HepG2 (cell line): Measurements from ENCODE around the gene AADACL4.

ENCODE experiments used
- BHLHE40 ChIP-seq: IDR thresholded peaks from 2 replicates; pipeline ENCODE4 v1.6.1; 2011; ENCODE audit warnings: low read length, improper control_type of control experiment
- FIP1L1 ChIP-seq: fragments of 200-400 bp; formaldehyde crosslinking; IDR thresholded peaks from 2 replicates; pipeline ENCODE4 v1.6.1; 2018; ENCODE audit warnings: low read depth, mild to moderate bottlenecking, low read length, moderate library complexity, borderline replicate concordance; ENCODE audit not compliant: insufficient read depth
- MAZ ChIP-seq, 2 experiments: sonication (generic) in 1 of 2; formaldehyde crosslinking in 1 of 2; IDR thresholded peaks; 2 replicates each; pipeline versions ENCODE4 v1.5.0 to v1.6.1; 2012 to 2020; ENCODE audit warnings: low read depth in 2 of 2, mild to moderate bottlenecking in 2 of 2, borderline replicate concordance in 1 of 2, improper control_type of control experiment in 1 of 2, low read length in 1 of 2, missing genetic modification reagents in 1 of 2, moderate library complexity in 1 of 2
- NFE2L1 ChIP-seq: sonication (generic); formaldehyde crosslinking; IDR thresholded peaks from 2 replicates; pipeline ENCODE4 v1.4.0; 2020; ENCODE audit warnings: missing genetic modification reagents, mild to moderate bottlenecking, borderline replicate concordance
- PHF8 ChIP-seq: sonication (generic); formaldehyde crosslinking; IDR thresholded peaks from 2 replicates; pipeline ENCODE4 v1.5.0; 2020; ENCODE audit warnings: missing genetic modification reagents
- POLR2A ChIP-seq, 2 experiments: IDR thresholded peaks; 2 replicates each; pipeline ENCODE4 v1.6.1; 2011; ENCODE audit warnings: low read depth in 2 of 2, low read length in 2 of 2, mild to moderate bottlenecking in 1 of 2, moderate library complexity in 1 of 2; ENCODE audit not compliant: insufficient read depth in 1 of 2
- ZNF17 ChIP-seq: sonication (generic); formaldehyde crosslinking; IDR thresholded peaks from 2 replicates; pipeline ENCODE4 v1.5.0; 2020; ENCODE audit warnings: mild to moderate bottlenecking, missing genetic modification reagents
- ZNF549 ChIP-seq: sonication (generic); formaldehyde crosslinking; IDR thresholded peaks from 2 replicates; pipeline ENCODE4 v1.5.0; 2020; ENCODE audit warnings: missing genetic modification reagents
- TF ChIP-seq, protein P1 (sequence below): IDR thresholded peaks from 2 replicates; pipeline ENCODE4 v1.6.1; 2016; ENCODE audit warnings: missing compliant biosample characterization, missing genetic modification reagents, borderline replicate concordance
- TF ChIP-seq, protein P2 (sequence below): fragments of 450-650 bp; IDR thresholded peaks from 2 replicates; pipeline ENCODE4 v1.6.1; 2017; ENCODE audit warnings: mild to moderate bottlenecking
- TF ChIP-seq, protein P3 (sequence below): sonication (generic); formaldehyde crosslinking; IDR thresholded peaks from 2 replicates; pipeline ENCODE4 v1.4.0; 2020; ENCODE audit warnings: low read depth, mild to moderate bottlenecking, missing genetic modification reagents

DNA sequence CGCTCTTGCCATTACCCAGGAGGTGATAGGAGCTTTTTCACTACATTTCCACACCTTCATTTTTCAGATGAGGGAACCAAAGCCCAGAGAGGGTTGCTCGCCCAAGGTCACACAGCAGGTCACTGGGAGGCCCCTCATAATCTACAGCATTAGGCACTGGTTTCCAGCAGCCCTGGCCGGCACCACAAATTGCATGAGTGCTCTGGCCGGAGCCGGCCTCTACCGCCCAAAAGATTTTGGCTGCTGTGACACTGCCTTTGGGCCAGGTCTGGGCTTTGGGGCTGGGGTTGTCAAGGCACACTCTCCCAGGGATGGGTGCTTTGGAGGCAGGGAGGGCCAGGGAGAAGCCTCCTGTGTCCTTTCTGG, 41.2 kb upstream of the AADACL4 start:
- TF ChIP-seq, protein P1, sequence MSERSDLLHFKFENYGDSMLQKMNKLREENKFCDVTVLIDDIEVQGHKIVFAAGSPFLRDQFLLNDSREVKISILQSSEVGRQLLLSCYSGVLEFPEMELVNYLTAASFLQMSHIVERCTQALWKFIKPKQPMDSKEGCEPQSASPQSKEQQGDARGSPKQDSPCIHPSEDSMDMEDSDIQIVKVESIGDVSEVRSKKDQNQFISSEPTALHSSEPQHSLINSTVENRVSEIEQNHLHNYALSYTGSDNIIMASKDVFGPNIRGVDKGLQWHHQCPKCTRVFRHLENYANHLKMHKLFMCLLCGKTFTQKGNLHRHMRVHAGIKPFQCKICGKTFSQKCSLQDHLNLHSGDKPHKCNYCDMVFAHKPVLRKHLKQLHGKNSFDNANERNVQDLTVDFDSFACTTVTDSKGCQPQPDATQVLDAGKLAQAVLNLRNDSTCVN (CRISPR knock-in tag) = no peak
- TF ChIP-seq PHF8 (no peak), POLR2A (IDR thresholded peaks at IDR 0.05; ENCODE audit: insufficient read depth in 1 of 2, low read depth in 2 of 2, low read length in 2 of 2) (no peak), FIP1L1 (no peak), BHLHE40 (no peak), ZNF17 (CRISPR knock-in tag) (no peak), MAZ (IDR thresholded peaks at IDR 0.05; ENCODE audit: borderline replicate concordance, low read depth, low read length) (no peak), MAZ (CRISPR knock-in tag; IDR thresholded peaks at IDR 0.05; ENCODE audit: low read depth) (no peak), ZNF549 (CRISPR knock-in tag) (no peak), NFE2L1 (CRISPR knock-in tag) (no peak)
- TF ChIP-seq, protein P2, sequence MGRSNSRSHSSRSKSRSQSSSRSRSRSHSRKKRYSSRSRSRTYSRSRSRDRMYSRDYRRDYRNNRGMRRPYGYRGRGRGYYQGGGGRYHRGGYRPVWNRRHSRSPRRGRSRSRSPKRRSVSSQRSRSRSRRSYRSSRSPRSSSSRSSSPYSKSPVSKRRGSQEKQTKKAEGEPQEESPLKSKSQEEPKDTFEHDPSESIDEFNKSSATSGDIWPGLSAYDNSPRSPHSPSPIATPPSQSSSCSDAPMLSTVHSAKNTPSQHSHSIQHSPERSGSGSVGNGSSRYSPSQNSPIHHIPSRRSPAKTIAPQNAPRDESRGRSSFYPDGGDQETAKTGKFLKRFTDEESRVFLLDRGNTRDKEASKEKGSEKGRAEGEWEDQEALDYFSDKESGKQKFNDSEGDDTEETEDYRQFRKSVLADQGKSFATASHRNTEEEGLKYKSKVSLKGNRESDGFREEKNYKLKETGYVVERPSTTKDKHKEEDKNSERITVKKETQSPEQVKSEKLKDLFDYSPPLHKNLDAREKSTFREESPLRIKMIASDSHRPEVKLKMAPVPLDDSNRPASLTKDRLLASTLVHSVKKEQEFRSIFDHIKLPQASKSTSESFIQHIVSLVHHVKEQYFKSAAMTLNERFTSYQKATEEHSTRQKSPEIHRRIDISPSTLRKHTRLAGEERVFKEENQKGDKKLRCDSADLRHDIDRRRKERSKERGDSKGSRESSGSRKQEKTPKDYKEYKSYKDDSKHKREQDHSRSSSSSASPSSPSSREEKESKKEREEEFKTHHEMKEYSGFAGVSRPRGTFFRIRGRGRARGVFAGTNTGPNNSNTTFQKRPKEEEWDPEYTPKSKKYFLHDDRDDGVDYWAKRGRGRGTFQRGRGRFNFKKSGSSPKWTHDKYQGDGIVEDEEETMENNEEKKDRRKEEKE = no peak
- TF ChIP-seq, protein P3, sequence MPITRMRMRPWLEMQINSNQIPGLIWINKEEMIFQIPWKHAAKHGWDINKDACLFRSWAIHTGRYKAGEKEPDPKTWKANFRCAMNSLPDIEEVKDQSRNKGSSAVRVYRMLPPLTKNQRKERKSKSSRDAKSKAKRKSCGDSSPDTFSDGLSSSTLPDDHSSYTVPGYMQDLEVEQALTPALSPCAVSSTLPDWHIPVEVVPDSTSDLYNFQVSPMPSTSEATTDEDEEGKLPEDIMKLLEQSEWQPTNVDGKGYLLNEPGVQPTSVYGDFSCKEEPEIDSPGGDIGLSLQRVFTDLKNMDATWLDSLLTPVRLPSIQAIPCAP (CRISPR knock-in tag) = no peak
